Measurements from ENCODE around the gene HAUS7.

Gene HAUS7

GRCh38 chrX:153410373-153410772 is 60.0 kb downstream of the HAUS7 start:
- H3F3A ChIP-seq (ENCODE audit: control insufficient read depth, insufficient read depth) = no peaks in the 10 kb centered on the region
- H3K79me2 ChIP-seq (ENCODE audit: control insufficient read depth, low read length) = peaks cover 3% of the 10 kb centered on the region; the same call in 1 of the 2 replicates
- H3K9me3 ChIP-seq (ENCODE audit: control insufficient read depth, insufficient read depth, low read length) = no peaks in the 10 kb centered on the region
- no peak overlapping the region for H3K27ac ChIP-seq (ENCODE audit: low read depth, low read length)
- H3K4me1 ChIP-seq (ENCODE audit: control insufficient read depth, low read length) = peaks cover 19% of the 10 kb centered on the region
- TF ChIP-seq CTCF (IDR thresholded peaks at IDR 0.05; ENCODE audit: low read depth, low read length, poor library complexity, severe bottlenecking) (no peak), EZH2phosphoT487 (IDR thresholded peaks at IDR 0.05; ENCODE audit: borderline replicate concordance, low read length) (no peak)
- H4K20me1 ChIP-seq (ENCODE audit: control insufficient read depth, insufficient read depth, low read depth, low read length) = no peaks in the 10 kb centered on the region
- no peaks in the 10 kb centered on the region for H3K36me3 ChIP-seq (ENCODE audit: control insufficient read depth, low read length)
- no peaks in the 10 kb centered on the region for H3K27me3 ChIP-seq (ENCODE audit: control insufficient read depth, low read length)
- no peaks in the 10 kb centered on the region for H3K9me2 ChIP-seq (replicated peaks; ENCODE audit: control insufficient read depth, low read length)
- H3K4me2 ChIP-seq (ENCODE audit: low read length) = 0 out of 2 replicates have a peak overlapping the region, but pooled peaks have one; percentile 77
- H3K4me3 ChIP-seq (ENCODE audit: low read length) = no peak overlapping the region

- H3F3A ChIP-seq (ENCODE audit: control insufficient read depth, insufficient read depth) = no peaks in the 10 kb centered on the region
- peaks cover 19% of the 10 kb centered on the region for H3K4me1 ChIP-seq (ENCODE audit: control insufficient read depth, low read length)
- no peaks in the 10 kb centered on the region for H3K9me3 ChIP-seq (ENCODE audit: control insufficient read depth, insufficient read depth, low read length)
- H3K4me2 ChIP-seq (ENCODE audit: low read length) = no peak overlapping the region
- H3K27me3 ChIP-seq (ENCODE audit: control insufficient read depth, low read length) = no peaks in the 10 kb centered on the region
- peaks cover 3% of the 10 kb centered on the region; the same call in 1 of the 2 replicates for H3K79me2 ChIP-seq (ENCODE audit: control insufficient read depth, low read length)
- no peaks in the 10 kb centered on the region for H4K20me1 ChIP-seq (ENCODE audit: control insufficient read depth, insufficient read depth, low read depth, low read length)
- no peaks in the 10 kb centered on the region for H3K9me2 ChIP-seq (replicated peaks; ENCODE audit: control insufficient read depth, low read length)
- H3K4me3 ChIP-seq (ENCODE audit: low read length) = no peak overlapping the region
- no peak for TF ChIP-seq CTCF (IDR thresholded peaks at IDR 0.05; ENCODE audit: low read depth, low read length, poor library complexity, severe bottlenecking)
- no peak for TF ChIP-seq EZH2phosphoT487 (IDR thresholded peaks at IDR 0.05; ENCODE audit: borderline replicate concordance, low read length)
- no peaks in the 10 kb centered on the region for H3K36me3 ChIP-seq (ENCODE audit: control insufficient read depth, low read length)
- H3K27ac ChIP-seq (ENCODE audit: low read depth, low read length) = no peak overlapping the region
These were observed 60.8 kb downstream of the HAUS7 start for GRCh38 chrX:153409414-153410101.

DNA sequence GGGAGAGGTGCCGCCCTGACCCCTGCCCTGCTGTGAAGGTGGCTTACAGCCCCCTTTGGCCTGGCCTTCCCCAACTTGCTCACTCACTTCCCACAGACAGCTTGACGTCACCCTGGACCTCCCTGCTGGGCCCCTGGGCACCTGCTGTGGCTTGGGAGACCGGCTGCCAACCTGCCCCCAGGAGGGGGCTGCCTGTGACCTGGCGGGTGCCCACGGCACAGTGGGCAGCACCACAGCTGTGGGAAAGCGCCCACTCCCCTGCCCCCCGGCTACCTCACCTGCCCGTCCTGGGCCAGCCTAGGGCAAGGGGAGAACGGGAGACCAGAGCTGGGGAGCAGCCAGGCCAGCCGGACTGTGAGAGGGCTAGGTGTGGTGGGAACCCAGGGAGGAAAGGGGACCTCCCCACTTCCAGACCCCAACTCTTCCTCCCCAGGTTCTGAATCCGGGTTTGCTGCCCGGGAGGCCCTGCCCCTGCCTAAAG is 61.5 kb downstream of the HAUS7 start:
- Histone ChIP-seq H3K27ac (ENCODE audit: low read depth, low read length) (no peak overlapping the region), H3K36me3 (ENCODE audit: control insufficient read depth, low read length) (no peaks in the 10 kb centered on the region), H3K9me3 (ENCODE audit: control insufficient read depth, insufficient read depth, low read length) (no peaks in the 10 kb centered on the region), H3K27me3 (ENCODE audit: control insufficient read depth, low read length) (no peaks in the 10 kb centered on the region), H3K4me1 (ENCODE audit: control insufficient read depth, low read length) (peaks cover 19% of the 10 kb centered on the region), H3K4me3 (ENCODE audit: low read length) (no peak overlapping the region), H3K4me2 (ENCODE audit: low read length) (no peak overlapping the region), H3K79me2 (ENCODE audit: control insufficient read depth, low read length) (peaks cover 3% of the 10 kb centered on the region; the same call in 1 of the 2 replicates), H3K9me2 (replicated peaks; ENCODE audit: control insufficient read depth, low read length) (no peaks in the 10 kb centered on the region), H4K20me1 (ENCODE audit: control insufficient read depth, insufficient read depth, low read depth, low read length) (no peaks in the 10 kb centered on the region), H3F3A (ENCODE audit: control insufficient read depth, insufficient read depth) (no peaks in the 10 kb centered on the region)
- TF ChIP-seq CTCF (IDR thresholded peaks at IDR 0.05; ENCODE audit: low read depth, low read length, poor library complexity, severe bottlenecking) (no peak), EZH2phosphoT487 (IDR thresholded peaks at IDR 0.05; ENCODE audit: borderline replicate concordance, low read length) (no peak)
